Measurements from ENCODE around the gene THOC3.
"Not testable (repeated sequence)": the region's sequence is repeated elsewhere in the genome, so short reads cannot be mapped to it uniquely, and the experiment has no call there.

THOC3 gene, protein sequence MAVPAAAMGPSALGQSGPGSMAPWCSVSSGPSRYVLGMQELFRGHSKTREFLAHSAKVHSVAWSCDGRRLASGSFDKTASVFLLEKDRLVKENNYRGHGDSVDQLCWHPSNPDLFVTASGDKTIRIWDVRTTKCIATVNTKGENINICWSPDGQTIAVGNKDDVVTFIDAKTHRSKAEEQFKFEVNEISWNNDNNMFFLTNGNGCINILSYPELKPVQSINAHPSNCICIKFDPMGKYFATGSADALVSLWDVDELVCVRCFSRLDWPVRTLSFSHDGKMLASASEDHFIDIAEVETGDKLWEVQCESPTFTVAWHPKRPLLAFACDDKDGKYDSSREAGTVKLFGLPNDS

DNA sequence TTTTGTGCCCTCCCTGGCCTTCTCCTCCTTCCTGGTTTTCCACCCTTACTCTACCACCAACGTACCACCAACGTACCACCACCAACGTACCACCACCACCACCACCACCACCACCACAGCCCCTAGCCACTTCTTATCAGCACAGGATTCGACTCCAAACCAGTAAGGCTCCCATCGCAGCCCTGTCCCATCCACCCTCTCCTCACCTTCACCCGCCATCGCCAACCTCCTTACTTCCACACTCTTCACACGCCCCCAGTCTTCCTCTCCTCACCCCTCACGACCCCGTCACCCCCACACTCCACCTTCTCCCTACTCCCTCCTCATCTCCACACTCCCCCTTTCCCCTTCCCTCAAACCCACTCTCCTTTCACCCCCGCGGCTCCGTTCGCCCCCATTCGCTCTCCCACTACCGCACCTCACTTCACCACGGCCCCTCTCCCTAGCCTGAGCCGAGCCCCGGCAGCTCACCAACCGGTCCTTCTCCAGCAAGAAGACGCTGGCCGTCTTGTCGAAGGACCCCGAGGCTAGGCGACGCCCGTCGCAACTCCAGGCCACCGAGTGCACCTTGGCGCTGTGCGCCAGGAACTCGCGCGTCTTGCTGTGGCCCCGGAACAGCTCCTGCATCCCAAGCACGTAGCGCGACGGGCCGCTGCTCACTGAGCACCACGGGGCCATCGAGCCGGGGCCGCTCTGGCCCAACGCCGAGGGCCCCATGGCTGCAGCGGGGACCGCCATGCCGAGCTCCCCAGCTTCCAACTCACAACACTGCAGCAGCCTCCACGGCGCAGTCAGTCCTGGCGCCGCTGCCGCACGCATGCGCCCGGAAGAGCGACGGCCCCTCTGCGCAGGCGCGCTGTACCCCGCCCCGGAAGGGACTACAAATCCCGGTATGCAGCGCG, at the start of gene THOC3:
THOC3 (minus strand) TSS at position 845 of the 902 bp plus-strand sequence; CDS start at position 738, 107 bp downstream.
- DNase-seq (ENCODE audit: low read depth in 2 of 2): peak; percentile 14 to 36

GRCh38 chr5:176017324-176017723, 49.2 kb upstream of the THOC3 start:
- DNase-seq (ENCODE audit: low read depth in 2 of 2): not testable (repeated sequence)

DNA sequence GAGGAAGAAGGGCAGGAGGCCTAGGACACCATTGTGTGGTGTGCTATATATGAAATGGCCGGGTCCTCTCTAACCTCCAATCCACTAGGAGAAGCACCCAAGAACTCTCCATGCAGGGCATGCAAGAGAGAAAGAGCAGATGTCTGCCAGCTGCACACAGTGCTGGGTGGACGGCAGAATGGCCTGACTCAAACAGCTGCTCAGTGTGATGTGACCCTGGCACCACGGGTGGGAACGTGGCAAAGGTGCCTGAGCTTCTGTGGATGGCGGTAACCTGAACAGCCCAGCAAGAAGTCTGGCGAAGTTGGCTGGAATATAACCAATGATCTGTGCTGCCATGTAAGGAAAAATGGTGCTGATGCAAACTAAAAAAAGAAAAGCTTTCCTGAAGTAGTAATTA, 46.2 kb upstream of the THOC3 start:
- not testable (repeated sequence) for DNase-seq (ENCODE audit: low read depth in 2 of 2)

DNA sequence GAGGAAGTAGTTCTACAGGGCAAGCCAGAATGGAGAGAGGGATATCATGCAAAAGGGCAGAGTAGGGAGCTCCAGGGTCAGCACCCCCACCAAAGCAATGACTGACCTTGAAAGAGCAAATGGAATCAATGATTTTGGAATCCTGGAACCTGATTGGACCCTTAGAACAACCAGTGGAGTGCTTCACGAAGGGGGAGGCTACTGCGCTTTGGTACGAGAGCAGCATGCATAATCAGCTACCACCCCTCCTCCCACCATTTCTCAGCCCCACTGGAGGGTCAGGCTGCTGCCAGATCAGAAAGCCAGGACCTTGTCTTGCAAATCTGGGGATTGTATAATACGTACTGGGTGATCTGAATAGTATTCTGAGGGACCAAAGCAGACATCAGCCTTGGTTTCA, 43.0 kb upstream of the THOC3 start:
- not testable (repeated sequence) for DNase-seq (ENCODE audit: low read depth in 2 of 2)

DNA sequence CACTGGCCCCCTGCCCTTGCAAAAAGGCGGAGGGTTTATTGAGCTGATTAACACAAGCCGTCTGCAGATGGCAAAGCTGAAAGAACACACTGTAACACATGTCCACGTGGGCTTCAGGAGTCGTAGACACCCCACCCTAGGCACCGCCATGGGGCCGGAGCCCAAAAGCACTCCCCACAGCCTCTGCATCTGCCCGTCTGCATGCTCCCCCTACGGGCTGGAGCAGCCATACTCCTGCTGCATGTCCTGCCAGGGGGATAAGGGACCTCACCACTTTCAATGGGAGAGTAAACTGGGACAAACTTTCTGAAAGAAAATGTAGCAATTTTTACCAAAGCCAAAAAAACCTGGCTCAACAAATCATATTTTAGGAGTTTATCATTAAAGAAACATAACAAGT, 42.1 kb upstream of the THOC3 start:
- not testable (repeated sequence) for DNase-seq (ENCODE audit: low read depth in 2 of 2)

GRCh38 chr5:176007220-176007619, 39.1 kb upstream of the THOC3 start:
- DNase-seq (ENCODE audit: low read depth in 2 of 2): not testable (repeated sequence)

GRCh38 chr5:176006819-176007218, 38.7 kb upstream of the THOC3 start:
- DNase-seq (ENCODE audit: low read depth in 2 of 2): not testable (repeated sequence)

GRCh38 chr5:175997979-175998378, 29.9 kb upstream of the THOC3 start:
- DNase-seq (ENCODE audit: low read depth in 2 of 2): not testable (repeated sequence)

GRCh38 chr5:175997495-175997894, 29.4 kb upstream of the THOC3 start:
- not testable (repeated sequence) for DNase-seq (ENCODE audit: low read depth in 2 of 2)

- DNase-seq (ENCODE audit: low read depth in 2 of 2): not testable (repeated sequence)
Observed at GRCh38 chr5:175996791-175997190, 28.7 kb upstream of the THOC3 start.

DNA sequence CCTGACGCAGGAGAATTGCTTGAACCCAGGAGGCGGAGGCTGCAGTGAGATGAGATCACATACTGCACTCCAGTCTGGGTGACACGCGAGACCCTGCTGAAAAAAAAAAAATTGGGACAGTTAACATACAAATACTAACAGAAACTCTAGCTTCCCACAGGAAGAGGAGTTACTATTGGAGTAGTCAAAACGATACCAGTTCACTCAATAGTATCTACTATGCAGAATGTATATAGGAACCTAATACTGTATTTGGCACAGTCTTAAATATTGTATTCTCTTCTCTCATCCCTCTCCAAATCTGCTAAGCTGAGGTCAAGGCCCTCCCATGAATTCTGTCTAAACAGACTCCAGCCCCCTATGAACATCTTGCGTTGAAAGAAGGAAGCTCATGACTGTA, 27.4 kb upstream of the THOC3 start:
- DNase-seq (ENCODE audit: low read depth in 2 of 2): not testable (repeated sequence)

DNA sequence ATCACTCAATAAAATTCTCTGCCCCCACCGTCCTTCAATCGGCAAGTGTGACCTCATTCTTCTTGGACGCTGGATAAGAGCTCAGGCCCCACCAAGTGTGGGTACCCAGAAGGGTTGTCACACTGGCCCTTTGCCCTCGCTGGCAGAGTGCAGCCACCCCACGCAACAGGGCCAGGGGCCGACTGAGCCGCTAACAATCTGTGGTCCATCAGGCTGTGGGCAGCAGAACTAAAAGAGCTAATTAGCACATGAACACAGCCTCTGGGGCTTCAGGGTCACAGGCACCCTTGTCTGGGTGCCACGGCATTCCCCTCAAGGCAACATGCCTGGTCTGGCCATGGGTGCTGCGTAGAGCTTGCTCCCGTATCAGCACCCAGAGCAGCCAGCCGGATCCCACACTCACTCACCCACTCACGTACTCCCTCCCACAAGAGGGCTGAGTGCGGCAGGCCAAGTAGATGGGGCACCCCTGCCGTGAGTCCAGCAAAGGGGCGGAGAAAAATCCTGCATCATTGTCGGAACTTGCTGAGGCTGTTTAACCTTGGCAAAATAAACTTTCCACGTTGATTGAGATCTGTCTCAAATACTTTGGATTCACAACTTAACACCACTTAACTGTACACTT, 11.4 kb upstream of the THOC3 start:
- DNase-seq (ENCODE audit: low read depth in 2 of 2): not testable (repeated sequence)

DNA sequence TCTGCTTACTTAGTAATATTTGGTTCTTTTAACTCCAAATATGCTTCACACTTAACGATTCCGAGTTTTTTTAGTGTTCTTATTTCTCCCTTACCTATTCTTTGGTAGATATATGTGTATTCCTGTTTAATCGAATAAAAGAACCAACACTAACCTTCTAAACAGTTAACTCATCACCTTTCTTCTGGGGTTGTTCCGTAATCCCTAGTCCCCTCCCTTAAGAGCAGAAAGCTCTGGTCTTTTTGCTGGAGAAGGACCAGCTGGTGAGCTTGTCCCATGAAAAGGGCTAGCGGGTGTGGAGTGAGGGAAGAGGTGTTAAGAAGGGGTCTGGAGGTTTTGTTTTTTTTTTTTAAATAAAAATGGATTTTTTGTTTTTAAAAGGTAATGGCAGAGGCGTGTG, 266 bp upstream of the THOC3 start:
- DNase-seq (ENCODE audit: low read depth in 2 of 2): not testable (repeated sequence)

- not testable (repeated sequence) for DNase-seq (ENCODE audit: low read depth in 2 of 2)
Observed at GRCh38 chr5:175962329-175962728, 5.8 kb downstream of the THOC3 start.

DNA sequence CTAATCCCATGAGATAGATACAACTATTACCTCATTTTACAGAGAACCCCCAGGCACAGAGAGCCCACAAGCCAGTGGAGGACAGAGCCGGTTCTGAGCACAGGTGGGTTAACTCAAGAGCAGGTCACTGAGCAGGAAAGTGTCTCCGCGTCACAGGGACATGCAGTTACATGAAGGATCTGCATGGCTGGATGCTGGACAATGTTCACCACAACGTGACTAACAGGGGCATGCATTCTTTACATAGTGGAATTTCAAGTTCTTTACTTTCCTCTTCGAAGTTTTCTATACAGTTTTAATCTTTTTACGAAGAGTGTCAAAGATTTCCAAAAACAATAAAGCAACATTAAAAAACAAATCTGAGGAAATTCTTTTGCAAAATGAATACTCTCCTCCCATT, 7.9 kb downstream of the THOC3 start:
- not testable (repeated sequence) for DNase-seq (ENCODE audit: low read depth in 2 of 2)

- not testable (repeated sequence) for DNase-seq (ENCODE audit: low read depth in 2 of 2)
Observed at GRCh38 chr5:175958515-175958914, 9.6 kb downstream of the THOC3 start.

DNA sequence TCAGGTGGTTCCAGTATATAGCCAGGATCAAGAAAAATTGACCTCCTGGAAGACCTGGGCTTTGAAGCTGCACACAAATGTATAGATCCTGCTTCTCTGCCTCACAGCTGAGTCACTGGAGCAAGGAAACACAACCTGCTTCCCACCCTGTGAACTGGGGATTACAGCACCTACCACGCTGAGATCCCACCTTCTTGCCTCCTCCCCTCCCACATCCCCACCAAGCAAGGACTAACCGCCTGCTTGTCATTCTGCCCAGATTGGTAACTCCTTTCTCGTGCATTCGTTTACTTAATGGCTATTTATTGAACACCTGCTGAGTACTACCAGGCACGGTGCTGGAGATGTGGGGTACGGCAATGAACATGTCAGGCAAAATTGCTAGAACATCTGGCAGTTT, 14.0 kb downstream of the THOC3 start:
- not testable (repeated sequence) for DNase-seq (ENCODE audit: low read depth in 2 of 2)

- DNase-seq (ENCODE audit: low read depth in 2 of 2): not testable (repeated sequence)
Observed at GRCh38 chr5:175952810-175953209, 15.3 kb downstream of the THOC3 start.

- DNase-seq (ENCODE audit: low read depth in 2 of 2): not testable (repeated sequence)
Observed at GRCh38 chr5:175951339-175951969, 16.7 kb downstream of the THOC3 start.

DNA sequence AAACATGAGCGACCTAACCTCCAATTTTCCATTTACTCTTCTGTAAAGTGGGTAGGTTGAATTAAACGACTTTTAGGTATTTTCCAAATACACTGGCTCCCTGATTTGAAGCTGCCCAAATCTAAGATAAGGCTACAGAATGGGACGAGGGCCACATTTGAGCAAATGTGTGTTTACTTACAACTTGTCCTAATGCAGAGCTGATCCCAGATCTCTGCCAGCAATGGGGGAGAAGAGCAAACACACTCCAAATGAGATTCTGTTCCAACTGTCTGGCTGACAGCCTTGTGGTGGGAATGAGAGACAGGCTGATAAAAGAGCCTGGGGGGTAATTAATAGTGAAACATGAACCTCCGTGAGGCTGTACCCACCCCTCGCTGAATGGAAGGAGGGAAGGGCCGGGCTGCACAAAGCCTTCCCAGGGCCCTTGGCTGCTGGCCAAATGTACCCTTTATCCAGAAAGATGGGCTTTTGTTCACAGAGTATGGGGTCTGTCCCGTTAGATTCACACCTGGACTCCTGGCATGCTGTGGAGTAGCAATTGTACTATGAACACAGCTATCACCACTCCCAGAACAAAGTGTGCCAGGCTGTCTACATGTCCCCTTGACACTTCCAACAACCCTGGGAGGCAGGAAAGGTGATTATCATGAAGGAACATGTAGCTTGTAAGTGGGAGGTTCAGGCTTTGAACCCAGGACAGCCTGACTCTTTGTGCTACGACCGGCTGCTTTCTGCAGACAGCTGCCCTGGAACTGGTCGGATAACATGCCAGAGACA, 19.6 kb downstream of the THOC3 start:
- not testable (repeated sequence) for DNase-seq (ENCODE audit: low read depth in 2 of 2)

GRCh38 chr5:175943253-175943652, 24.9 kb downstream of the THOC3 start:
- DNase-seq (ENCODE audit: low read depth in 2 of 2): not testable (repeated sequence)

Data from fibroblast of skin of left biceps (primary cell).